WTC11 (cell line): Measurements from ENCODE around the gene ALDH3B1.
"Not testable (repeated sequence)": the region's sequence is repeated elsewhere in the genome, so short reads cannot be mapped to it uniquely, and the experiment has no call there.

Source experiments
- ATF3 ChIP-seq: sonication (generic); formaldehyde crosslinking; conservative IDR thresholded peaks from 2 replicates; pipeline ENCODE4 v1.8.1; 2022; ENCODE audit warnings: mild to moderate bottlenecking, missing genetic modification reagents
- E2F4 ChIP-seq: sonication (generic); formaldehyde crosslinking; IDR thresholded peaks from 2 replicates; pipeline ENCODE4 v1.8.1; 2022; ENCODE audit warnings: low read depth, mild to moderate bottlenecking, moderate library complexity, missing genetic modification reagents, borderline replicate concordance
- FOXJ3 ChIP-seq: sonication (generic); formaldehyde crosslinking; IDR thresholded peaks from 2 replicates; pipeline ENCODE4 v1.9.0; 2021; ENCODE audit warnings: missing genetic modification reagents, mild to moderate bottlenecking, borderline replicate concordance
- JUN ChIP-seq: sonication (generic); formaldehyde crosslinking; IDR thresholded peaks from 2 replicates; pipeline ENCODE4 v1.8.0; 2023; ENCODE audit warnings: mild to moderate bottlenecking, missing genetic modification reagents
- NR2C2 ChIP-seq: sonication (generic); formaldehyde crosslinking; IDR thresholded peaks from 2 replicates; pipeline ENCODE4 v1.8.0; 2022; ENCODE audit warnings: mild to moderate bottlenecking, missing genetic modification reagents
- SMAD3 ChIP-seq: sonication (generic); formaldehyde crosslinking; IDR thresholded peaks from 2 replicates; pipeline ENCODE4 v1.8.0; 2022; ENCODE audit warnings: missing genetic modification reagents, mild to moderate bottlenecking, borderline replicate concordance
- STAT6 ChIP-seq: sonication (generic); formaldehyde crosslinking; conservative IDR thresholded peaks from 2 replicates; pipeline ENCODE4 v1.8.1; 2023; ENCODE audit warnings: mild to moderate bottlenecking, low read depth, missing genetic modification reagents, moderate library complexity
- ZNF121 ChIP-seq: sonication (generic); formaldehyde crosslinking; IDR thresholded peaks from 2 replicates; pipeline ENCODE4 v1.8.0; 2023; ENCODE audit warnings: missing genetic modification reagents
- ZNF138 ChIP-seq: sonication (generic); formaldehyde crosslinking; conservative IDR thresholded peaks from 2 replicates; pipeline ENCODE4 v1.8.1; 2022; ENCODE audit warnings: mild to moderate bottlenecking, moderate library complexity, missing genetic modification reagents
- ZNF423 ChIP-seq: fragments of 250-450 bp; sonication (Bioruptor Pico); IDR thresholded peaks from 2 replicates; pipeline ENCODE4 v2.1.2; 2022; ENCODE audit warnings: mild to moderate bottlenecking, moderate library complexity
- TF ChIP-seq, protein P1 (sequence below): fragments of 200-600 bp; IDR thresholded peaks from 2 replicates; pipeline ENCODE4 v1.8.0; 2022; ENCODE audit warnings: antibody characterized with exemption

GRCh38 chr11:67993821-67994220 is 16.3 kb upstream of the ALDH3B1 start:
- not testable (repeated sequence) for TF ChIP-seq ZNF138 (CRISPR knock-in tag); NR2C2 (CRISPR knock-in tag); JUN; FOXJ3; ZNF121; SMAD3 (CRISPR knock-in tag); ATF3 (CRISPR knock-in tag); ZNF423 (CRISPR knock-in tag); E2F4; STAT6 (CRISPR knock-in tag)
- TF ChIP-seq, protein P1, sequence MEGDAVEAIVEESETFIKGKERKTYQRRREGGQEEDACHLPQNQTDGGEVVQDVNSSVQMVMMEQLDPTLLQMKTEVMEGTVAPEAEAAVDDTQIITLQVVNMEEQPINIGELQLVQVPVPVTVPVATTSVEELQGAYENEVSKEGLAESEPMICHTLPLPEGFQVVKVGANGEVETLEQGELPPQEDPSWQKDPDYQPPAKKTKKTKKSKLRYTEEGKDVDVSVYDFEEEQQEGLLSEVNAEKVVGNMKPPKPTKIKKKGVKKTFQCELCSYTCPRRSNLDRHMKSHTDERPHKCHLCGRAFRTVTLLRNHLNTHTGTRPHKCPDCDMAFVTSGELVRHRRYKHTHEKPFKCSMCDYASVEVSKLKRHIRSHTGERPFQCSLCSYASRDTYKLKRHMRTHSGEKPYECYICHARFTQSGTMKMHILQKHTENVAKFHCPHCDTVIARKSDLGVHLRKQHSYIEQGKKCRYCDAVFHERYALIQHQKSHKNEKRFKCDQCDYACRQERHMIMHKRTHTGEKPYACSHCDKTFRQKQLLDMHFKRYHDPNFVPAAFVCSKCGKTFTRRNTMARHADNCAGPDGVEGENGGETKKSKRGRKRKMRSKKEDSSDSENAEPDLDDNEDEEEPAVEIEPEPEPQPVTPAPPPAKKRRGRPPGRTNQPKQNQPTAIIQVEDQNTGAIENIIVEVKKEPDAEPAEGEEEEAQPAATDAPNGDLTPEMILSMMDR, result peak; percentile 81
